GM19372 (cell line): ENCODE data around the gene TCAF1.
"Not testable (repeated sequence)": the region's sequence is repeated elsewhere in the genome, so short reads cannot be mapped to it uniquely, and the experiment has no call there.

Source experiments
- ATAC-seq: cut with Tn5 transposase; IDR thresholded peaks from one replicate; pipeline ENCODE4 v1.9.1; 2021; ENCODE audit warnings: mild to moderate bottlenecking, low read depth, moderate library complexity; ENCODE audit not compliant: unreplicated experiment

The TCAF1 gene

GRCh38 chr7:143806664-143807071, 95.3 kb downstream of the TCAF1 start:
- ATAC-seq, result not testable (repeated sequence)
